Measurements from ENCODE around the gene PTPRM.

The PTPRM gene

GRCh38 chr18:7902399-7902839, 335.3 kb downstream of the PTPRM start:
- DNase-seq = no peak

- no peak for DNase-seq
Measured at GRCh38 chr18:7904529-7904928, 337.4 kb downstream of the PTPRM start.

- no peak for DNase-seq
Measured at GRCh38 chr18:7908681-7909299, 341.7 kb downstream of the PTPRM start.

- no peak for DNase-seq
Measured at GRCh38 chr18:7914834-7915670, 347.9 kb downstream of the PTPRM start.

- no peak for DNase-seq
Measured at GRCh38 chr18:7918701-7919100, 351.6 kb downstream of the PTPRM start.

- DNase-seq = no peak
Measured at GRCh38 chr18:7919565-7919964, 352.4 kb downstream of the PTPRM start.

GRCh38 chr18:7921938-7922587, 354.9 kb downstream of the PTPRM start:
- DNase-seq = no peak

GRCh38 chr18:7923105-7923504, 356.0 kb downstream of the PTPRM start:
- no peak for DNase-seq

GRCh38 chr18:7924616-7925015, 357.5 kb downstream of the PTPRM start:
- no peak for DNase-seq

GRCh38 chr18:7926526-7926925, 359.4 kb downstream of the PTPRM start:
- no peak for DNase-seq

GRCh38 chr18:7927119-7927518, 360.0 kb downstream of the PTPRM start:
- DNase-seq = no peak

GRCh38 chr18:7931763-7932162, 364.6 kb downstream of the PTPRM start:
- DNase-seq = no peak

GRCh38 chr18:7937268-7937667, 370.2 kb downstream of the PTPRM start:
- DNase-seq = no peak

GRCh38 chr18:7939521-7939920, 372.4 kb downstream of the PTPRM start:
- DNase-seq = no peak

- DNase-seq = no peak
Measured at GRCh38 chr18:7940379-7940778, 373.3 kb downstream of the PTPRM start.

GRCh38 chr18:7940971-7941370, 373.9 kb downstream of the PTPRM start:
- DNase-seq = no peak

- no peak for DNase-seq
Measured at GRCh38 chr18:7941533-7941932, 374.4 kb downstream of the PTPRM start.

GRCh38 chr18:7945882-7946281, 378.8 kb downstream of the PTPRM start:
- no peak for DNase-seq

GRCh38 chr18:7946734-7947377, 379.7 kb downstream of the PTPRM start:
- DNase-seq = no peak

- DNase-seq = no peak
Measured at GRCh38 chr18:7950380-7951136, 383.4 kb downstream of the PTPRM start.

- DNase-seq = no peak
Measured at GRCh38 chr18:7953095-7953958, 386.2 kb downstream of the PTPRM start.

- no peak for DNase-seq
Measured at GRCh38 chr18:7954238-7954637, 387.1 kb downstream of the PTPRM start.

Measured in activated T-cell treated with anti-CD3 and anti-CD28 coated beads for 4 hours (primary cell).